WTC11 (cell line): ENCODE measurements around the gene MYLK2.

Experiments
- CREM ChIP-seq: sonication (generic); formaldehyde crosslinking; IDR thresholded peaks from 2 replicates; pipeline ENCODE4 v1.8.1; 2022; ENCODE audit warnings: mild to moderate bottlenecking, missing genetic modification reagents, moderate library complexity
- MXD4 ChIP-seq: fragments of 250-450 bp; sonication (Bioruptor Pico); IDR thresholded peaks from 2 replicates; pipeline ENCODE4 v1.8.0; 2021; ENCODE audit warnings: mild to moderate bottlenecking, moderate library complexity, borderline replicate concordance
- TP53 ChIP-seq: sonication (generic); formaldehyde crosslinking; IDR thresholded peaks from 2 replicates; pipeline ENCODE4 v1.8.1; 2023; ENCODE audit warnings: mild to moderate bottlenecking, missing genetic modification reagents

GRCh38 chr20:31822421-31823330, 3.5 kb downstream of the MYLK2 start:
- TF ChIP-seq CREM (CRISPR knock-in tag) (no peak), TP53 (no peak), MXD4 (no peak)
